Keratinocyte (primary cell): ENCODE data around the gene SPRYD3.

Experiments used
- CTCF ChIP-seq, 3 experiments: IDR thresholded peaks in 1 of 3; conservative IDR thresholded peaks in 1 of 3; optimal IDR thresholded peaks in 1 of 3; 2 replicates in 2 of 3; 3 replicates in 1 of 3; pipeline versions ENCODE3 to v1.5.1; 2011; ENCODE audit warnings: low read length in 3 of 3, mild to moderate bottlenecking in 3 of 3, moderate library complexity in 2 of 3, control low read depth in 1 of 3, inconsistent platforms in 1 of 3; ENCODE audit not compliant: insufficient read depth in 2 of 3; ENCODE audit errors: extremely low read depth in 1 of 3
- EZH2 ChIP-seq: IDR thresholded peaks from one replicate; pipeline ENCODE4 v1.6.1; 2012; ENCODE audit warnings: inconsistent platforms, mild to moderate bottlenecking, low read length, moderate library complexity

DNA sequence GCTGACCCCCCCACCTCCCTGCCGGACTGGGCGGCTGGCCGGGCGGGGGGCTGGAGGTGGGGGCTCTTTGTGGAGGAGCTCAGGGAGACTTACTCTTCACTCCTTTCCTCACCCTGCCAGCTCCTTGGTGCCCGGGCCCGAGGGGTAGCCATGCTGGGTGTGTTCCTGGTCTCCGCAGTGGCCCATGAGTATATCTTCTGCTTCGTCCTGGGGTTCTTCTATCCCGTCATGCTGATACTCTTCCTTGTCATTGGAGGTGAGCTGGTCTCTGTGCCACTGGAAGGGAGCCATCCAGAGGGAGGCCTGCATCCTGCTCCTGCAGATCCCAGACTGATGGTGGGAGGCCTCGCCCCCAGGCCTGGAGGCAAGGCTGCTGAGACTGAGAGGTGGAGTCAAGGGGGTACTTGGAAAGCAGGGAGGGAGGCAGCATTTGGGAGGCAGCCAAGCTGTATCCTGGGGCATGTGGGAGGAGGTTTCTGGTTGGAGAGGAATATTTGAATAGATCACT is 43.8 kb upstream of the SPRYD3 start:
- TF ChIP-seq CTCF (optimal IDR thresholded peaks at IDR 0.05 in 1 of 3, IDR thresholded peaks at IDR 0.05 in 1 of 3, conservative IDR thresholded peaks at IDR 0.05 in 1 of 3; ENCODE audit: extremely low read depth in 1 of 3, insufficient read depth in 2 of 3, low read length in 3 of 3) (no peak), EZH2 (no peak)
